GM18499 (cell line): ENCODE data around the gene GADD45GIP1.
"Not testable (repeated sequence)": the region's sequence is repeated elsewhere in the genome, so short reads cannot be mapped to it uniquely, and the experiment has no call there.

ENCODE experiments used
- ATAC-seq: cut with Tn5 transposase; IDR thresholded peaks from one replicate; pipeline ENCODE4 v1.9.1; 2021; ENCODE audit warnings: moderate number of reproducible peaks; ENCODE audit not compliant: insufficient read depth, unreplicated experiment

Gene GADD45GIP1

DNA sequence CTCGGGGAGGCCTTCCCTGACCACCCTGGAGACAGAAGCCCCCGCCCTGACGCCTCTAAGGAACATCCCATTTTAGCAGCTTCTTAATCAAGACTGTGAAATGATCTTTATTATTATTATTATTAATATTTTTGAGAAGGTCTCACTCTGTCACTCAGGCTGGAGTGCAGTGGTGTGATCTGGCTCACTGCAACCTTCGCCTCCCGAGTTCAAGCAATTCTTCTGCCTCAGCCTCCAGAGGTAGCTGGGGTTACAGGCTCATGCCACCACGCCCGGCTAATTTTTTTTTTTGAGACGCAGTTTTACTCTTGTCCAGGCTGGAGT lies 8.8 kb upstream of the GADD45GIP1 start:
- no peak for ATAC-seq

GRCh38 chr19:12965017-12965811 lies 8.2 kb upstream of the GADD45GIP1 start:
- no peak for ATAC-seq

DNA sequence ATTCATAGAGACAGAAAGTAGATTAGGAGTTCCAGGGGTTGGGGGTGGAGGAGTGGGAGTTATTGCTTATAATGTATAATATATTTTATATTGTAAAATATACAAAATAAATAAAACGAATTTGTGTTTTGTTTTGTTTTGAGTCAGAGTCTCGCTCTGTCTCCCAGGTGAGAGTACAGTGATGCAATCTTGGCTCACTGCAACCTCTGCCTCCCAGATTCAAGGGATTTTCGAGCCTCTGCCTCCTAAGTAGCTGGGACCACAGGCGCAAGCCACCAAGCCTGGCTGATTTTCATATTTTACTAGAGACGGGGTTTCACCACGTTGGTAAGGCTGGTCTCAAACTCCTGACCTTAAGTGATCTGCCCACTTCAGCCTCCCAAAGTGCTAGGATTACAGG lies 2.5 kb upstream of the GADD45GIP1 start:
- ATAC-seq, result no peak

DNA sequence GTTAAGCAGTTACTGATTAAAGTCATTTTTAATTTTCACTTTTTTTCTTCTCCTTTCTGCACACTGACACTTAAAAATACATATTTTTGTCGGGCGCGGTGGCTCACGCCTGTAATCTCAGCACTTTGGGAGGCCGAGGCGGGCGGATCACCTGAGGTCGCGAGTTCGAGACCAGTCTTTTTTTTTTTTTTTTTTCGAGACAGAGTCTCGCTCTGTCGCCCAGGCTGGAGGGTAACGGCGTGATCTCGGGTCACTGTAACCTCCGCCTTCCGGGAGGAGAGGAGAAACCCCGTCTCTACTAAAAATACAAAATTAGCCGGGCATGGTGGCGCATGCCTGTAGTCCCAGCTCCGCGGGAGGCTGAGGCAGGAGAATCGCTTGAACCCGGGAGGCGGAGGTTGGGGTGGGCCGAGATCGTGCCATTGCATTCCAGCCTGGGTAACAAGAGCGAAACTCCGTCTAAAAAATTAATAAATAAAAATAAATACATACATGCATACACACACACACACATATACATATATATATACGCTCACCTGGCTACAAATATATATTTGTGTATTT lies 448 bp upstream of the GADD45GIP1 start:
- not testable (repeated sequence) for ATAC-seq

- no peak for ATAC-seq
Measured at GRCh38 chr19:12955996-12956395, 1.0 kb downstream of the GADD45GIP1 start.

DNA sequence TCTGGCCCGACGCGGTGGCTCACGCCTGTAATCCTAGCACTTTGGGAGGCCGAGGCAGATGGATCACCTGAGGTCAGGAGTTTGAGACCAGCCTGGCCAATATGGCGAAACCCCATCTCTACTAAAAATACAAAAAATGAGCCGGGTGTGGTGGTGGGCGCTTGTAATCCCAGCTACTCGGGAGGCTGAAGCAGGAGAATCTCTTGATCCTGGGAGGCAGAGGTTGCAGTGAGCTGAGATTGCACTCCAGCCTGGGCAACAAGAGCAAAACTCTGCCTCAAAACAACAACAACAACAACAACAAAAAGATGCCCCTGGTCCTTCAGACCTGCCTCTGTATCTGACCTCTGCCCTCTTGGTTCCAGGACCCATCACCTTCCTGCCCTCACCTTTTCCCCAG lies 1.4 kb downstream of the GADD45GIP1 start:
- not testable (repeated sequence) for ATAC-seq

DNA sequence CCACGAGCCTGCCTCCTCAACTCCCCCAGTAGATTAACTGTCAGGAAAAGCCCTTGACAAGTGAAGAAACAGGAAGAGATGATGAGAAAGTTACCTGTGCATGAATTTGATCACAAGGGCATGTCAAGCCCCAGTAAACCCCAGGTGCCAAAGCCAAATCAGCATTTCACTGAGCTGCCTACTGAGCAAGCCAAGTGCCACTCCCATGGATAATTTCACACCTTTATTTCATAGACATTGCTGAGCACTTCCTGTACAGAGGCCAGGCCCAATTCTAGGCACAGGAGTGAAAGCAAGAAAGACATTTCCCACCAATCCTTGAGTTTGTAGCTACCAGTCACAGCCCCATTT lies 2.4 kb downstream of the GADD45GIP1 start:
- no peak for ATAC-seq

DNA sequence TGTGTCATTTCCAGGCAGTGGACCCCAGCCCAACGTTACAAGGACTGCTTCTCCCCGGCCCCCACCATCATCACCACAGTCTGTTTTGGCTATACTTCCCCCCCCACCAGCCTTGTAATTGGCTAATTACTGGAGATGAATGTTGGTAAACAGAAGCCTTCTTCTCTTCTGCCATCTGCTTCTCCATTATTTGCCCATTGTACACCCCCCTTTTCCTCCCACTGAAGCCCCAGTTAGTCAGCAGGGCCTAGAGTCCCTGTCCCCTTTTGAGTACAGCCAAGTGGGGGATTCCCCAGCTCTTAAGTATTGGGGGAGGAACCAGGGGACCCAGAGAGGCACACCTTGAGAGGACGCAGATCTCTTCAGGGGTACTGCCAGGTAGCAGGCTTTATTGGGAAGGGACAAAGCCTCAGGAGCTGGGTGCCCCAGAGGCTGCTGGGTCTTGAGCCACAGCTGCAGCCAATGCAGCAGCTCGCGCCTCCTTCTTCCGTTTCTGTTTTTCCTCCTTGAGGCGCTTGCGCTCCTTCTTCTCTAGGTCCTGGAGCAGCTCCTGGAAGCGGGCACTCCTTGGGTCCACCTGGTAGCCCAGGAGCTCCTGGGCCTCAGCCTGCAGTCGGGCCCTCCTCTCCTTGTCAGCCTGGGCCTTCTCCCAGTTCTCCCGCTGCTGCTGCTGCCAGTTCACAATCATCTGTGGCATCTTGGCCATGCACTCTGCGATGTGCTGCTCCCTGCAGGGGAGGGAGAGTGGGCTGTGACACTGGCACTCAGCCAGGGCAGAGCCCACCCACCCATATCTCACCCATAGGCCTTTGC lies 3.0 kb downstream of the GADD45GIP1 start:
- no peak for ATAC-seq

DNA sequence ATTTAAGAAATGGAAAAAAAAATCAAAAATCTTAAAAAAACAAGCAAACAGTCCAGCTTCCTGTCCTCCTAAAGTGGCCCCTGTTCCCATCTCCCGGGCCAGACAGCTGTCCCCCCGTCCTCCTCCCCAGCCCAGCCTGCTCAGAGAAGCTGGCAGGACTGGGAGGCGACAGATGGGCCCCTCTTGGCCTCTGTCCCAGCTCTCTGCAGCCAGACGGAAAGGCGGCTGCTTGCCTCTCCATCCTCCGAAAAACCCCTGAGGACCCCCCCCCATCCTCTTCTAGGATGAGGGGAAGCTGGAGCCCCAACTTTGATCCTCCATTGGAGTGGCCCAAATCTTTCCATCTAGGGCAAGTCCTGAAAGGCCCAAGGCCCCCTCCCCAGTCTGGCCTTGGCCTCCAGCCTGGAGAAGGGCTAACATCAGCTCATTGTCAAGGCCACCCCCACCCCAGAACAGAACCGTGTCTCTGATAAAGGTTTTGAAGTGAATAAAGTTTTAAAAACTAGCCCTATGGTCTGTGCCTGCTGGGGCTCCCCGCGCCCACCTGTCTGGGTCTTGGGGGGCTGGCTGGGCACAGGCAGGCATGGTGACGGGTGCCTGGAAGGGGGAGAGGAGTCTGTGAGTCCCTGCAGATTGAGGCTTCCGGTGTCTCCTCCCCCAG lies 3.8 kb downstream of the GADD45GIP1 start:
- ATAC-seq, result no peak

- ATAC-seq, result no peak
Measured at GRCh38 chr19:12952488-12953137, 4.4 kb downstream of the GADD45GIP1 start.

- ATAC-seq, result not testable (repeated sequence)
Measured at GRCh38 chr19:12952050-12952449, 5.0 kb downstream of the GADD45GIP1 start.

GRCh38 chr19:12949363-12950283 lies 7.4 kb downstream of the GADD45GIP1 start:
- ATAC-seq, result no peak

DNA sequence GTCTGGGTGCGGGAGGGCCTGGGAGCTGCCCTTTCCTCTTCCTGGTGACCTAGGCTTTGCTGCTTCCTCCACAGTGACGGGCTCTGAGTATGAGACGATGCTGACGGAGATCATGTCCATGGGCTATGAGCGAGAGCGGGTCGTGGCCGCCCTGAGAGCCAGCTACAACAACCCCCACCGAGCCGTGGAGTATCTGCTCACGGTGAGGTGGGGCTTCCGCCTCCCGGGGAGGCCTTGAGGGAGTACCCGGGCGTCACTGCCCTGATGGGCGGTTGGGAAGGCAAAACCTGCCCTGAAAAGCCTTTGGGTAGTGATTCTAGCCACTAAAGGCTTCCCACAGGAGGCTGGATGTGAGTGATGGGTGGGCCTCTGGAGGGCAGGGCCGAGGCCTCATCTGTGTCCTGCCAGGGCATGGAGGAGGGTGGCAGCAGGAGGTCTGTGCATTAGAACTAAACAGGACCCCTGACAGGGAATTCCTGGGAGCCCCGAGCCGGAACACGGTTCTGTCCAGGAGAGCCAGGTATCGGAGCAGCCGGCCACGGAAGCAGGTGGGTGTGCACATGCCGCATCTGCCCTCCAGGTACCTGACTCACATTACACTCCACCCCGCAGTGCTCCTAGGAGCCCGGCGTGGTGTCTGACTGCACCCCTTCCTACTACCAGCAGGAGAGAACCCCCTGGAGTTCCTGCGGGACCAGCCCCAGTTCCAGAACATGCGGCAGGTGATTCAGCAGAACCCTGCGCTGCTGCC lies 8.2 kb downstream of the GADD45GIP1 start:
- no peak for ATAC-seq

GRCh38 chr19:12947702-12948611 lies 9.1 kb downstream of the GADD45GIP1 start:
- ATAC-seq, result no peak

- no peak for ATAC-seq
Measured at GRCh38 chr19:12946731-12947496, 10.1 kb downstream of the GADD45GIP1 start.

- no peak for ATAC-seq
Measured at GRCh38 chr19:12946092-12946721, 10.8 kb downstream of the GADD45GIP1 start.
